Activated T-cell treated with anti-CD3 and anti-CD28 coated beads for 48 hours (primary cell): Measurements from ENCODE around the gene SASH1.

Experiments
- DNase-seq: peaks from one replicate; pipeline ENCODE4 v3.0.0-alpha.2; 2020; ENCODE audit warnings: low read depth

The SASH1 gene

GRCh38 chr6:148523048-148523447 lies 180.4 kb downstream of the SASH1 start:
- no peak for DNase-seq

GRCh38 chr6:148523551-148523950 lies 180.9 kb downstream of the SASH1 start:
- no peak for DNase-seq

DNA sequence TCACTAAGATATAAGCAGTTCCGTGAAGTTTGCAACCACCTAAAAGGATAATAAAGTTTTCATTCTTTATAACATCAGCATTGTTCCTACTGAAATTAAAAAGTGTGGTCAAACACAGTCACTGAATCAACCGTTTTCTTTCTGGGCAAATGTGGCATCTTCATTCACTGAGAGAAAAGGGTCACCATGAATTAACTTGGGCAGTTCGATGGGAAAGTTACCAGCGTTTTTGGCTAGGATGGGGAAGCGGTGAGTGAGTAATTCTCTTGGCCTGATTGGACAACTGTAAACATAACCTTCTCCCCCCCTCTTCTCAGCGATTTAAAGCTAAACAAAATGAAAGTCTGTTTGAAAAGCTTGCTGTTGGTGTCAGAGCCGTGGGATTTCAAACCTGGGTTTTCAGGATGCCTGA lies 181.8 kb downstream of the SASH1 start:
- DNase-seq, result no peak

- no peak for DNase-seq
These were observed 182.3 kb downstream of the SASH1 start for GRCh38 chr6:148524976-148525375.

DNA sequence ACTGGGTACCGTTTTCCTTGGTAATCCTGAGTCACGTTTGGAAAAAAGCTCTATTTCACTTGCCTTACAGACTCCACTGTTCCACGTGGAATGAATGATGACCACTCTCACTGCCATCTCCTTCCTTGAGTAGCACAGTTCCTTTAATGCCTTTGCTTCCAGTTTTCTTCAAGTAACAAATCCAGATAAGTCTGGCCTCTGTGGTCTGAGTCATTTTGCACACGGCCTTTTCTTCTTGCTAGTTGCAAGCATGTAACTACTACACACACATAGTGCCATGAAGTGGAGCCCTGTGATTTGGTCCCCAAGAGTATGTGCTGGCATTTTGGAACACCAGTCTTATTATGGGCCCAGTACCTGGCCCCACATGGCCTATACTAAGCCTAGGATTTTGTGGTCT lies 182.8 kb downstream of the SASH1 start:
- no peak for DNase-seq

- DNase-seq, result no peak
These were observed 183.5 kb downstream of the SASH1 start for GRCh38 chr6:148526145-148526544.

GRCh38 chr6:148528292-148528691 lies 185.7 kb downstream of the SASH1 start:
- DNase-seq, result no peak

DNA sequence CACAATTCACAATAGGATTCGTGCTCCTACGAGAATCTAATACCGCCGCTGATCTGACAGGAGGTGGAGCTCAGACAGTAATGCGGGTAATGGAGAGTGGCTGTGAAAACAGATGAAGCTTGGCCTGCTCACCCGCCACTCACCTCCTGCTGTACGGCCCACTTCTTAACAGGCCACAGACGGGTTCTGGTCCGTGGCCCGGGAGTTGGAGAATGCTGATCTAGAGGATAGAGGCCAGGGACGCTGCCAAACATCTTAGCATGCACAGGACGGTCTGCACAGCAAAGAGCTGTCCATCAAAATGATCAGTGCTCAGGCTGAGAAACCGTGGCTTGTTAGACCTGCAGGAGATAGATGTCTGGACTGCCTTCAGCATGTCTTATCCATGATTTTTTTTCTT lies 186.4 kb downstream of the SASH1 start:
- no peak for DNase-seq

GRCh38 chr6:148530394-148530953 lies 187.8 kb downstream of the SASH1 start:
- no peak for DNase-seq

DNA sequence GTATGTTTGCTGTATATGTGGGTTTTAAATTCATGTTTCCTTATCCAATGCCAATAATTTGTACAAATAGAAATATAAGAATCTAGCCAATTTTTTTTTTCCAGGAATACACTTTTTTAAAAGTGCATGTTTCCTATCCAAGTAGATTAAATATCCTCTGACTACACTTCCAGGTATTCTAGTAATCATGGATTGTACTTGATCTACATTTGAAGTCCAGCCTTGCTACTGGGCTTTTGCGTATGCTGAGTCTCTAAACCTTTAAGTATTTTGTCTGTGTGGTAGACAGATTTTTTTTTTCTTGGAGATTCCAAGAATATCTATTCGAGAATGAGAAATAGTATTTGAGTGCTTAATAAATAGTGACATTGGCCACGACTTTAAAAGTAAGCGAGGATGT lies 188.3 kb downstream of the SASH1 start:
- no peak for DNase-seq

DNA sequence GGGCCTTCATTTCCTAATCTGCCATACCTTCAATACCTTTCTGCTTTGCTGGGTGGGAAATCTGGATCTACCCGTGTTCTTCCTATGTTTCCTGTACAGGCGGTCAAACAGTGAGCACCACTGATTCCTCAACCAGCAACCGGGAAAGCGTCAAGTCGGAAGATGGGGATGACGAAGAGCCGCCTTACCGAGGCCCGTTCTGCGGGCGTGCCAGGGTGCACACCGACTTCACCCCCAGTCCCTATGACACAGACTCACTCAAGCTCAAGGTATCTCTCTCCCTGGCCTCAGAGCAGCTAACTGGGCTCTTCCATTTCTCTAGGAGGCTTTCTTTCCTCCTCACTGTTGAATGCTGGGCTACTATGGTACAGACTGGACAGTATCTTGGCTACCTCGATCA lies 190.1 kb downstream of the SASH1 start:
- DNase-seq, result no peak

DNA sequence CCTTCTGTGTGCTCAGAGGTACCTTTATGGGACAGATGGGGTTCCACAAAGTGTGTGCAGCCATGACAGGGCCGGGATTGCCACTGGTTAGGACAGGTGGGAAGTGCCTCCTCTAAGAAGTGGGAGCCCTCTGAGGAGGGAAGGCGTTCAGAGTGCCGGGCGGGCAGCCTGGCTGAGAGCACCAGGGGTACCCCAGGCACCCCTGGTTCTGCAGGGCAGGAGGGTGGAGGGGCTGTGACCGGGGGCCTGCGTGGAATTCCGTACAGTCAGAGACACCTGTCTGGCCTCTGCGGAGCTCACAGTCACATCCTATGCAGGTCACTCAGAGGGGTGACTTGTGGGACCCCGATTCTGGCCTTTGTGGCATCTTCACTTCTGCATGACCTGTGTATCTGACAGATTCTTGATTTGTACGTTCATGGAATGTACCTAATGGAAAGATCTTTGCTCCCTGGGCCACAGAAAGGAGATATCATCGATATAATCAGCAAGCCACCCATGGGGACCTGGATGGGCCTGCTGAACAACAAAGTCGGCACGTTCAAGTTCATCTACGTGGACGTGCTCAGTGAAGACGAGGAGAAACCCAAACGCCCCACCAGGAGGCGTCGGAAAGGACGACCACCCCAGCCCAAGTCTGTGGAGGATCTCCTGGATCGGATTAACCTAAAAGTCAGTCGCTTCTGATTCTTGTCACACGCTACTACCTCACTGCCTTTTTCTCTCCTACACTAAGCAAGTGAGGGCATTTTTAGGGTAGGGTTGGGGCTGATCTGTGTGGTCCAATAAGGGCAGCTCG lies 190.9 kb downstream of the SASH1 start:
- DNase-seq, result no peak

GRCh38 chr6:148534871-148535270 lies 192.2 kb downstream of the SASH1 start:
- DNase-seq, result no peak

DNA sequence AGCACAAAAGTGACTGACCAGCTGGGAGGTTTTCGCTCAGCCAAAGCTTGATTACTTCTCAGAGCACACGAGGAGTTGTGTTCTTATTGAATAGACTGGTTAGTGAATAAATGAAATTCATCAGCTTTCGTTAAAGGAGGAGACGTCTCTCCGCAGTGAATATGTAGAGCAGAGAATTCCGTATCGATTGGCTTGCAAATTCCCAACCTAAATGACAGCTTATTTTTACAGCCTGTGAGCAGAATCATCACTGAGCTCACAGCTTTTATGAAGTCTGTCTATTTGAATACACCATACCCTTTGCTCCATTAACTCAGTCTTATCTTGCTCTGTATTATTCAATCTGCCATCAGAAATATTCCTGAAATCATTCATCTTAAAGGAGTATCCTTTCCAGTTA lies 192.7 kb downstream of the SASH1 start:
- DNase-seq, result no peak

GRCh38 chr6:148535976-148536375 lies 193.3 kb downstream of the SASH1 start:
- no peak for DNase-seq

DNA sequence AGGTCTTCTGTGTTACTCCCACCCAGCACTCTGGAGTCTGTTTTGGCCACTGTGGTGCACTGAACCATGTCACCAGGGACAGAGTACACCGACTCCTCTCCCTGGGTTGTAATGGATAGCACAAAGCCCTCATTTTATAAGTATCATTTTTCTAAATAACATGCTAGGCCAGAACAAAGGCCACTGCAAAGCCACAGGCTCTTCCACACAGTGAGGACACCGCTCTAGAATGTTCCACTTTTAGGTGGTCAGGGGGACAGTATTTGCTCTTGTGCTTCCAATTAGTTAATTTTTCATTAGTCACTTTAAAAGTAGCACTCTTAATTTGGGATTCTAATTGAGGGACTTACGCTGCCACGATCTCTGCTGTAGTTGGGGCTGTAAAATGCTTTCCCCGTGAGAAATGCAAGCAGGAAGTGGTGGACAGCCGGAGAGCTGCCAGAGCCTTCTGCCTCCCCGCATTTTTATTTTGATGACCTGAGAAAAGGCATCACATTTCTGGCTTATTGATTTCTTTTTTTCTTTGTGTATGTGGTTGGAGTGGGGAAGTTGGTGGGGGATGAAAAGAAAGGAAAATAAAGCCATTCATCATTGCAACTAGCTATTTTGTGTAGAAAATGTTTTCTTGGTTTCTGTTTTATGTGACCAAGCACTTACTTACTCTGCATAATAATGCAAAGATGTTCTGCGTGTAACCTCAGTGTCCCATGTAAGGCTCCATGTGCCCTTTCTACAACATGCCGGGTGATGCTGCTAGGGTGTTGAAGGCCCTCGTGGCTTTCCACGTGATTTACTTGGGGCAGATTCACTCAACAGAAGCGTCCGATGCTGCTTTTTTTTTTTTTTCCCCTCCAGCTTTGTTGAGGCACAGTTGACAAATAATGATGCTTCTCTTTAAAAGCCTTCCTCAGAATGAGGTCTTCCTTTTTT lies 195.9 kb downstream of the SASH1 start:
- no peak for DNase-seq

- no peak for DNase-seq
These were observed 200.9 kb downstream of the SASH1 start for GRCh38 chr6:148543540-148543939.

DNA sequence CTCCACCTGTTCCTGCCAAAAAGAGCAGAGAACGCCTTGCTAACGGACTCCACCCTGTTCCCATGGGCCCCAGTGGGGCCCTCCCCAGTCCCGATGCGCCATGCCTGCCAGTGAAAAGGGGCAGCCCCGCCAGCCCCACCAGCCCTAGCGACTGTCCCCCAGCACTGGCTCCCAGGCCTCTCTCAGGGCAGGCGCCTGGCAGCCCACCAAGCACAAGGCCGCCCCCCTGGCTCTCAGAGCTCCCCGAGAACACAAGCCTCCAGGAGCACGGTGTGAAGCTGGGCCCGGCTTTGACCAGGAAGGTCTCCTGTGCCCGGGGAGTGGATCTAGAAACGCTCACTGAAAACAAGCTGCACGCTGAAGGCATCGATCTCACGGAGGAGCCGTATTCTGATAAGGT lies 201.8 kb downstream of the SASH1 start:
- DNase-seq, result no peak

DNA sequence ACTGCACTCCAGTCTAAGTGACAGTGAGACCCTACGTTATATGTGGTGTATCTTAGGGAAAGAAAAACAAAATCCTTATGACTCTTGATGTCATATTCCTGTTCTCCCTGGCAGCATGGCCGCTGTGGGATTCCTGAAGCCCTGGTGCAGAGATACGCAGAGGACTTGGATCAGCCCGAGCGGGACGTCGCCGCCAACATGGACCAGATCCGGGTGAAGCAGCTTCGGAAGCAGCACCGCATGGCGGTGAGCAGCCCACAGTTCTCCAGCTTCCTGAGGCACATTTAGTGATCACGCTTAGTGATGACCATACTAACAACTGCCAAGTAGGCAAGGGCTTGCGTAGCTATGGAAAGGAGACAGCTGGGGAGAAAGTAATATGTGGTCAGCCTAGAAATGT lies 203.3 kb downstream of the SASH1 start:
- DNase-seq, result no peak

DNA sequence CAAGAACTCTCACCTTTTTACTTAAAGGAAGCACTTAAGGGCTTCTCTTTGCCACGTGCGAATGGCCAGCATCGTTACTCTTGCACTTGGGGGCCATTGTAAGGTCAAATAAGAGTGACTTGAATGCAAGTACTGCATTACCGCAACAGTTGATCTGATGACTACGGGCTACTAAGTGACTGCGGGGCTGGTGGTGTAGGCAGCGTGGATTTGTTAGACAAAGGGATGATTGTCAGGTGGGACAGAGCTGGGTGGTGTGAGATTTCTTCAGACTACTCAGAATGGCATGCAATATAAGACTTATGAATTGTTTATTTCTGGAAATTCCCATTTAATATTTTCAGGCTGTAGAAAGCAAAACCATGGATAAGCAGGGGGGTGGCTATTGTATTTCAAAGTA lies 204.5 kb downstream of the SASH1 start:
- no peak for DNase-seq

- no peak for DNase-seq
These were observed 205.6 kb downstream of the SASH1 start for GRCh38 chr6:148548065-148548748.

GRCh38 chr6:148548749-148549140 lies 206.1 kb downstream of the SASH1 start:
- DNase-seq, result no peak
